Astrocyte of the spinal cord (primary cell): Measurements from ENCODE around the gene MYT1.
"Not testable (repeated sequence)": the region's sequence is repeated elsewhere in the genome, so short reads cannot be mapped to it uniquely, and the experiment has no call there.

ENCODE experiments used
- DNase-seq: peaks from one replicate; pipeline ENCODE4 v3.0.0; 2011; ENCODE audit warnings: low read depth, low spot score
- H3K4me3 ChIP-seq: 2 replicates; pipeline ENCODE4 v1.5.1; 2011; ENCODE audit warnings: low read depth, mild to moderate bottlenecking, low read length, moderate library complexity
- in situ Hi-C: cut with HindIII; loops from 2 replicates; pipeline ENCODE4 v1.10.0; 2017; ENCODE audit warnings: low sequenced_read_pairs
- TF ChIP-seq, protein P1 (sequence below): IDR thresholded peaks from 2 replicates; pipeline ENCODE4 v1.5.1; 2012; ENCODE audit warnings: low read depth, mild to moderate bottlenecking, low read length, inconsistent platforms

MYT1 gene

GRCh38 chr20:64285579-64286446 is 121.6 kb downstream of the MYT1 start:
- H3K4me3 ChIP-seq, in situ Hi-C loops: not testable (repeated sequence)
- TF ChIP-seq, protein P1, sequence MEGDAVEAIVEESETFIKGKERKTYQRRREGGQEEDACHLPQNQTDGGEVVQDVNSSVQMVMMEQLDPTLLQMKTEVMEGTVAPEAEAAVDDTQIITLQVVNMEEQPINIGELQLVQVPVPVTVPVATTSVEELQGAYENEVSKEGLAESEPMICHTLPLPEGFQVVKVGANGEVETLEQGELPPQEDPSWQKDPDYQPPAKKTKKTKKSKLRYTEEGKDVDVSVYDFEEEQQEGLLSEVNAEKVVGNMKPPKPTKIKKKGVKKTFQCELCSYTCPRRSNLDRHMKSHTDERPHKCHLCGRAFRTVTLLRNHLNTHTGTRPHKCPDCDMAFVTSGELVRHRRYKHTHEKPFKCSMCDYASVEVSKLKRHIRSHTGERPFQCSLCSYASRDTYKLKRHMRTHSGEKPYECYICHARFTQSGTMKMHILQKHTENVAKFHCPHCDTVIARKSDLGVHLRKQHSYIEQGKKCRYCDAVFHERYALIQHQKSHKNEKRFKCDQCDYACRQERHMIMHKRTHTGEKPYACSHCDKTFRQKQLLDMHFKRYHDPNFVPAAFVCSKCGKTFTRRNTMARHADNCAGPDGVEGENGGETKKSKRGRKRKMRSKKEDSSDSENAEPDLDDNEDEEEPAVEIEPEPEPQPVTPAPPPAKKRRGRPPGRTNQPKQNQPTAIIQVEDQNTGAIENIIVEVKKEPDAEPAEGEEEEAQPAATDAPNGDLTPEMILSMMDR: peak; percentile 65
- DNase-seq: peak; percentile 32

GRCh38 chr20:64286447-64287263 is 122.4 kb downstream of the MYT1 start:
- H3K4me3 ChIP-seq, DNase-seq, in situ Hi-C loops: not testable (repeated sequence)

GRCh38 chr20:64287264-64287590 is 123.0 kb downstream of the MYT1 start:
- H3K4me3 ChIP-seq, in situ Hi-C loops, DNase-seq: not testable (repeated sequence)
